Stimulated activated CD8-positive, alpha-beta memory T cell treated with anti-CD3 and anti-CD28 coated beads, Interleukin-15, amount 100 ng/mL, for 48 hours (primary cell): ENCODE measurements around the gene TBX2.
A peak's percentile ranks its signal among the peaks of the same experiment; 100 is the strongest.
"Not testable (repeated sequence)": the region's sequence is repeated elsewhere in the genome, so short reads cannot be mapped to it uniquely, and the experiment has no call there.

Experiments used
- DNase-seq, 2 donors: peaks; one replicate each; pipeline ENCODE4 v3.0.0-alpha.2; 2020; ENCODE audit warnings: low read depth in 2 of 2

The TBX2 gene

GRCh38 chr17:61413661-61414126 lies 14.1 kb downstream of the TBX2 start:
- DNase-seq: no peak

GRCh38 chr17:61414141-61414935 lies 14.7 kb downstream of the TBX2 start:
- DNase-seq: no peak

DNA sequence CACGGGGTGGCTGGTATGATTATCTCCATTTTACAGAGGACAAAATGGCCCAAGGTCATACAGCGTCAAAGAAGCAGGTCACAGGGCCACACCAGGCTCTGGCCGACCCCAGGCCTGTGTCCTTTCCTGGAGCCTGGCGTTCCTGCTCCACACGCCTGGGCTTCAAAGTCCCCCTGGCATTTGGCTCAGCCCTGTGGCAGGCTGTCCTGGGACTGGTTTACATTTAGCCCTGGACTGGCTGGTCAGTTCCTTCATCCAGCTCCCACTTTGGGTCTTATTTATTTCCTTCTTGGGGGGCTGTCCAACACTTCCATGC lies 15.3 kb downstream of the TBX2 start:
- DNase-seq: no peak

GRCh38 chr17:61415374-61416210 lies 15.9 kb downstream of the TBX2 start:
- DNase-seq: no peak

DNA sequence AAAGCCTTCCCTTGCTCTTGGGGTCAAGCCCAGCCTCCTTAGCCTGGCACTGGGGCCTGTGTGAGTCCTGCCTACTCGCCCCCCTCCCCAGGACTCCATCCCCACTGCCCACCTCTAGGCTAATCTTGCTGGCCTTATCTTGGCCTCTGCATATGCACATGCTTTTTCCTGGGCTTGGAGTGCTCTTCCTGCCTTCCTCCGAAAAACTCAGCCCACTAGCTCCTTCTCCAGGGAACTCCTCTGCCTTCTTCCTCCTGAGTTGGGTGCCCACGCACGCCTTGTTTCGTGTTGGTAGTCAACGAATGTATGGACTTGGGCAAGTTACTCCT lies 16.5 kb downstream of the TBX2 start:
- no peak for DNase-seq

GRCh38 chr17:61416540-61417363 lies 17.1 kb downstream of the TBX2 start:
- peak in 1 of 2 donors; percentile 42 for DNase-seq

DNA sequence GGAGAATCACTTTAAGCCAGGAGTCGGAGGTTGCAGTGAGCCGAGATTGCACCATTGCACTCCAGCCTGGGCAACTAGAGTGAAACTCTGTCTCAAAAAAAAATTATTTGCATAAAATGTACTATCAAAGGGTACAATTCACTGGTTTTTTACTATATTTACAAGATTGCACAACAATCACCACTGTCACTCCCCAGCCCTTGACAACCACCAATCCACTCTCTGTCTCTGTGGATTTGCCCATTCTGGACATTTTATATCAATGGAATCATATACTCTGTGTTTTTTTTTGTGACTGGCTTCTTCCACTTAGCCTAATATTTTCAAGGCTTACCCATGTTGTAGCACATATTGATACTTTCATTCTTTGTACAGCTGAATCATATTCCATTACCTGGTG lies 18.8 kb downstream of the TBX2 start:
- no peak for DNase-seq

DNA sequence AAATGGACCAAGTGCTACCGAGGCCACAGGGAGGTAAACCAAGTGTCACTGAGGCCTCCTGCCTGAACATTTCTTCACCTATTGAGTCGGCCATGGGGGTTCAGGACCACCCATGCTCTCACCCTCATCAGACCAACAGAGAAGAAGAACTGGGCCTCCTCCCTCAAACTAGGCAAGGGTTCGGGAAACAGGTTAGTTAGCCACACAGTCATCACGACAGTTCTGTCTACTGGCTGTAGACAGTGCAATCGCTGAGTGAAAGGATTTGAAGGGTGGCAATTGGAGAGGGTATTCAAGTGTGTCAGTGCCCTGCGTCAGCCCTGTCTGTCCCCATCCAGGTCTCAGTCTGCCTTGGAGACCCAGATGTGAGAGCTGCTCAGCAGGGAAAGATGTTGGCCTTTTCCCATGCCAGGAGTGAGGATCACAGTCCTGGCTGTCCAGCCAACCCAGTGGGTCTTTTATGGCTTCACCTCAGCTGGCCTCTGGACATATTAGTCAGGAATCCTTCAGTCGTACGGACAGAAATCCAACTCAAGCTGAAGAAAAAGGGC lies 19.9 kb downstream of the TBX2 start:
- no peak for DNase-seq

- DNase-seq: no peak
These were observed 20.4 kb downstream of the TBX2 start for GRCh38 chr17:61420052-61420451.

GRCh38 chr17:61420745-61421398 lies 21.2 kb downstream of the TBX2 start:
- no peak for DNase-seq

GRCh38 chr17:61421460-61421859 lies 21.8 kb downstream of the TBX2 start:
- no peak for DNase-seq

- DNase-seq: no peak
These were observed 22.6 kb downstream of the TBX2 start for GRCh38 chr17:61422116-61422799.

GRCh38 chr17:61422869-61423268 lies 23.2 kb downstream of the TBX2 start:
- no peak for DNase-seq

DNA sequence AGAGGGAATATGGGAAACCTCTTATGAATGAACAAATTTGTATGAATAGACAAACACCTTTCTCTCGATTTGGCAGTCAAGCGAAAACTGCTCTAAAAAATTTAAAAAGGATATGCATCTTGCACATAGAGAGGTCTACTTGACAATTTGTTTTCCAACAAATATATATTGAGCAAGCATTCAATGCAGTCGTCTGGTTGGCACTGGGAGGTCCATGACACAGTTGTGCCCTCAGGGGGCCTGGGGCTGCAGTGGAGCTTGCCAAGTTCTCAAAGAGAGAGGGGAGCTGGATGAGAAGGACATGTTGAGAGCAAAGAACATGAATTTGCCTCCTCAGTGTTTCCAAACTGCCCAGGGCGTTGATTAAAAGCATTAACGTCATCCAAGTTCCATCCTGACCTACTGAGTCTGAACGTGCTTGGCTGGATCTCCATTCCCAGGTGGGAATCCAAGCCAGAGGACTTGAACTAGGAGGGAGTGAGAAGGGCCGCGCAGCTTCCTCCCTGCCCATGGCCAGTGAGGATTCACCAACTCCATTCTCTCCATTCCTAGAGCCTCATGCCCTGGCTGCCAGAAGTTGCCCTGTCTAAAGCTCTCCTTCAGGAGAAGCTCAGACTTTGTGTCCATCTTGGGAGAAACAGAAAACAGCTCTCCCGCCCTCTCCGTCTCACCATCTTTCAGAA lies 24.5 kb downstream of the TBX2 start:
- no peak for DNase-seq

GRCh38 chr17:61425682-61426481 lies 26.2 kb downstream of the TBX2 start:
- no peak for DNase-seq

DNA sequence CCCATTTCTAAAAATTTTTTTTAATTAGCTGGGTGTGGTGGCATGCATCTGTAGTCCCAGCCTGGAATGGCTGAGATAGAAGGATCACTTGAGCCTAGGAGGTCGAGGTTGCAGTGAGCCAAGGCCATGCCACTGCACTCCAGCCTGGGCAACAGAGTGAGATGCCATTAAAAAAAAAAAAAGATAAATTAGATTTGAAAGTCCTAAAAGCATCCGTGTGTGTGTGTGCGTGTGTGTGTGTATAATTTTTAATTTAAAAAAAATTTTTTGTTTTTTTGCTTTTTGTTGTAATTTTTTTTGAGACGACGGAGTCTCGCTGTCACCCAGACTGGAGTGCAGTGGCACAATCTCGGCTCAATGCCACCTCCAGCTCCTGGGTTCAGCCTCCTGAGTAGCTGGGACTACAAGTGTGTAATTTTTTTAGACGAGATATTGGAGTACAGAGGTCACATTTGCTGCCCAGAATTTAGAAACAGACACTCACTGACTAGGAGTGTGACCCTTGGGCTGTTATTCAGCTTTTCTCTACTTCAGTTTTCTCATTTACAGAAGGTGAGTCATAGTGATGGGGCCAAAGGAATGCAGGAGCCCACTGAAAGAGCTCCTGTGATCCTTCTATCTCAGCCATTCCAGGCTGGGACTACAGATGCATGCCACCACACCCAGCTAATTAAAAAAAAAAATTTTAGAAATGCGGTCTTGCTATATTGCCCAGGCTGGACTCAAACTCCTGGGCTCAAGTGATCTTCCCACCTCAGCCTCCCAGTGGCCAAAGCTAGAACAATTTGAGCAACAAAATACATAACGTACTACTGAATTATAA lies 27.1 kb downstream of the TBX2 start:
- DNase-seq: no peak

DNA sequence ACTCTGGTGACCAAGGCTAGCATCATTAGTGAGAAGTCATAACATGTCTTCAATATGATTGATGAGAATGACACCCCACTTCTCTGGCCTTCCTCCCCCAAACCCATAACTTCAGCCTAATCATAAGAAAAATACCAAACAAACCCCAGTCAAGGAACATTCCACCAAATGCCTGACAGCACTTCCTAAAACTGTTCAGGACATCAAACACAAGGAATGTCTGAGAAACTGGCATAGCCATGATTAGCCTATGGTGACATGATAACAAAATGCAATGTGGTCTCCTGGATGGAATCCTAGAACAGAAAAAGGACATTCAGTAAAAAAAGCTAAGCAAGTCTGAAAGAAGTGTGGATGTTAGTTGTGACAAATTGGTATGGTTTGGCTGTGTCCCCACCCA lies 27.9 kb downstream of the TBX2 start:
- no peak for DNase-seq

GRCh38 chr17:61429274-61429673 lies 29.6 kb downstream of the TBX2 start:
- DNase-seq: no peak

DNA sequence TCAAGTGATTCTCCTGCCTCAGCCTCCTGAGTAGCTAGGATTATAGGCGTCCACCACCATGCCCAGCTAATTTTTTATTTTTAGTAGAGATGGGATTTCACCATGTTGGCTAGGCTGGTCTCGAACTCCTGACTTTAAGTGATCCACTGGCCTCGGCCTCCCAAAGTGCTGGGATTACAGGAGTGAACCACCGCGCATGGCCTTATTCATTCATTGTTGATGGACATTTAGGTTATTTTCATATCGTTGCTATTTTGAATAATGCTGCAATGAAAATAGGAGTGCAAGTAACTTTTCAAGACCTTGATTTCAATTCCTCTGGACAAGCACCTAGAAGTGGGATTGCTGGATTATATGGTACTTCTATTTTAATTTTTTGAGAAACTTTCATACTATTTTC lies 30.2 kb downstream of the TBX2 start:
- DNase-seq: not testable (repeated sequence)
